ENCODE measurements around the gene RPS24.

RPS24 gene

DNA sequence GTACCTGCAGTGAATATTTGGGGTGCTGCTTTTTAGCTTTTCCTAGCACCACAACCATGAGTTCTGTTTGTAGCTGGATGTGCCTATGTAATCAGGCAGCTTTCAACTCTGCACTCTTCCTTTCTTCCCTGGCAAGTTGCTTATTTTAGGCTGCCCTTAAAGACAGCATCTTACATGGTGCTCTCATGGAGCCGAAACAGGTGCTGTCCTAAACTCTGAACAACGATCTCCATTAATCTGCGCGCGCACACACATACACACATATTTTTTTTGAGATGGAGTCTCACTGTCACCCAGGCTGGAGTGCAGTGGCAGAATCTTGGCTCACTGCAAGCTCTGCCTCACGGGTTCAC is 9.1 kb downstream of the RPS24 start:
- no peak overlapping the region for H3K4me3 ChIP-seq (ENCODE audit: low read depth, low read length)
- TF ChIP-seq, protein P1, sequence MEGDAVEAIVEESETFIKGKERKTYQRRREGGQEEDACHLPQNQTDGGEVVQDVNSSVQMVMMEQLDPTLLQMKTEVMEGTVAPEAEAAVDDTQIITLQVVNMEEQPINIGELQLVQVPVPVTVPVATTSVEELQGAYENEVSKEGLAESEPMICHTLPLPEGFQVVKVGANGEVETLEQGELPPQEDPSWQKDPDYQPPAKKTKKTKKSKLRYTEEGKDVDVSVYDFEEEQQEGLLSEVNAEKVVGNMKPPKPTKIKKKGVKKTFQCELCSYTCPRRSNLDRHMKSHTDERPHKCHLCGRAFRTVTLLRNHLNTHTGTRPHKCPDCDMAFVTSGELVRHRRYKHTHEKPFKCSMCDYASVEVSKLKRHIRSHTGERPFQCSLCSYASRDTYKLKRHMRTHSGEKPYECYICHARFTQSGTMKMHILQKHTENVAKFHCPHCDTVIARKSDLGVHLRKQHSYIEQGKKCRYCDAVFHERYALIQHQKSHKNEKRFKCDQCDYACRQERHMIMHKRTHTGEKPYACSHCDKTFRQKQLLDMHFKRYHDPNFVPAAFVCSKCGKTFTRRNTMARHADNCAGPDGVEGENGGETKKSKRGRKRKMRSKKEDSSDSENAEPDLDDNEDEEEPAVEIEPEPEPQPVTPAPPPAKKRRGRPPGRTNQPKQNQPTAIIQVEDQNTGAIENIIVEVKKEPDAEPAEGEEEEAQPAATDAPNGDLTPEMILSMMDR (IDR thresholded peaks at IDR 0.05; ENCODE audit: borderline replicate concordance, insufficient read depth, low read depth, low read length) = no peak

DNA sequence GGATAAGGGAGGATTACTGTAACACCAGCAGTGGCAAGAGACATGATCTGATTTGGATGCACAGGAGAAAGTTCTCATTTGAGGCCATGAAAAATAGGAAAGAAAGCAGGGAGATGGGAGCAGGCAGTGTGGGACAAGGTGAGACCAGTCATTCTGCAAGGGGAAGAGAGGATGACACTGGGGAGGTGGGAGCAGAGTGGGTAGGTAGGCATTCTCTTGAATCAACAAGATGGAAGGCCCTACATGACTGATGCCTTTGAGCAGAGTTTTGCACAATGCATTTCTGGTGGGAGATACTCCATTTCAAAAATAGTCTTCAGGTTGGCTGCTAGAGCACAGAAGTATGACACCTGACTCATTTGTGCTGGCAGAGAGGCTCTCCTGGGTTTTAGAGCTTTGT is 10.5 kb downstream of the RPS24 start:
- TF ChIP-seq, protein P1 (IDR thresholded peaks at IDR 0.05; ENCODE audit: borderline replicate concordance, insufficient read depth, low read depth, low read length) = no peak

DNA sequence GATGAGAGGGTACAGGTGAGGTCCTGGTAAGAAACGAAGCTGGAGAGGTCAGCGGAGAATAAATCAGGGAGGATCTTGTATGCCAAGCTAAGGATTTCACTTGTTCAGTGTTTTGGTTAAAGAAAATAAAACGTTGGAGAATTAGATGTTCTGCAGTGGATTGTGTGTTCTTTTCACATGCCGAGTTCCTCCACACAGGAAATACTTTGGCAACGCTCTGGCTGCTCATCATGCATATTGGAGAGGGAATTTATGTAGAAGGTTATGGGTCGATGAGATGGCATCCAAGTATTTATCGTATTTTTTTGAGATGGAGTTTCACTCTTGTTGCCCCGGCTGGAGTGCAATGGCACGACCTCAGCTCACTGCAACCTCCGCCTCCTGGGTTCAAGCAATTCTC is 11.0 kb downstream of the RPS24 start:
- TF ChIP-seq, protein P1 (IDR thresholded peaks at IDR 0.05; ENCODE audit: borderline replicate concordance, insufficient read depth, low read depth, low read length) = no peak
- no peak overlapping the region for H3K4me3 ChIP-seq (ENCODE audit: low read depth, low read length)

More for the DNA sequence above, 10.5 kb downstream of the RPS24 start:
- no peak overlapping the region for H3K4me3 ChIP-seq (ENCODE audit: low read depth, low read length)

DNA sequence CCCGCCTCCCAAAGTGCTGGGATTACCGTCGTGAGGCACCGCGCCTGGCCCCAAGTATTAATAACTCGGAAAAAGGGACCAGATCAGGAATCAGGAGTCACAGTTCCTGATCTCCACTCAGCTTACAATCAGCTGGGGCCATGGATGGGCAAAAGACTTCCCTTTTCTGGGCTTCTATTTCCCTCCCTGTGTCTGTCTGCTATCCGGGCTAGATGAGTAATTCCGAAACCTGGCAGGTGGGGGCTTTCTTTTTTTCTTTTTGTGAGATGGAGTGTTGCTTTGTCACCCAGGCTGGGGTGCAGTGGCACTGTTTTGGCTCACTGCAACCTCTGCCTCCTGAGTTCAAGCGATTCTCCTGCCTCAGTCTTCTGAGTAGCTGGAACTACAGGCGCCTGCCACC is 11.6 kb downstream of the RPS24 start:
- TF ChIP-seq, protein P1 (IDR thresholded peaks at IDR 0.05; ENCODE audit: borderline replicate concordance, insufficient read depth, low read depth, low read length) = no peak
- H3K4me3 ChIP-seq (ENCODE audit: low read depth, low read length) = no peak overlapping the region

DNA sequence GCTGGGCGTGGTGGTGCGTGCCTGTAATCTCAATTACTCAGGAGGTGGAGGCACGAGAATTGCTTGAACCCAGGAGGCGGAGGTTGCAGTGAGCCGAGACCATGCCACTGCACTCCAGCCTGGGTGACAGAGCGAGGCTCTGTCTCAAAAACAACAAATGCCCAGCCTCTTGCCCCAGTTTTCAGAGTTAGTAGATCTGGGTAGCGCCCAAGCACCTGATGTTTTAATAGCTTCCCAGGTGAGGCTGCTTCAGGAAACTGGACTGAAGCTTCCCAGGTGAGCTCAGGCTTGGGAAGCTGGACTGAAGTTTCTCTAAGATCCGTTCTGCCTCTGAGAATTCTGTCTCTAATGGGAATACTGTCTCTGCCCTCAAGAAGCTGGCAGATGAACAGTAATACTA is 12.2 kb downstream of the RPS24 start:
- TF ChIP-seq, protein P1 (IDR thresholded peaks at IDR 0.05; ENCODE audit: borderline replicate concordance, insufficient read depth, low read depth, low read length) = no peak
- no peak overlapping the region for H3K4me3 ChIP-seq (ENCODE audit: low read depth, low read length)

DNA sequence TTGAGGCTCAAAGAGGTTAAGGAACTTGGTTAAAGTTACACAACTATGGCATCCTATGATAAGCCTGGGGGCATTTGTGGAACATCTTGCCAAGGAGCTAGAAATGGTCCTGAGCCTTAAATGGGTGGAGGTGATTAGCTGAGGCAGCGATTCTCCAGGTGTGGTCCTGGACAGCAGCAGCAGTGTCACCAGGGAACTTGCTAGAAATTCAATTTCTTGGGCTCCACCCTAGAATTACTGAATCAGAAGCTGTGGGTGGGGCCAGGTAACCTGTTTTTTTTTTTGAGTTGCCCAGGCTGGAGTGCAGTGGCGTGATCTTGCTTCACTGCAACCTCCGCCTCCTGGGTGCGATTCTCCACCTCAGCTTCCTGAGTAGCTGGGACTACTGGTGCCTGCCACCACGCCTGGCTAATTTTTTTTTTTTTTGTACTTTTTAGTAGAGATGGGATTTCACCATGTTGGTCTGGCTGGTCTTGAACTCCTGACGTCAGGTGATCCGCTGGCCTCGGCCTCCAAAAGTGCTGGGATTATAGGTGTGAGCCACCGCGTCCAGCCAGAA is 13.1 kb downstream of the RPS24 start:
- H3K4me3 ChIP-seq (ENCODE audit: low read depth, low read length) = no peak overlapping the region
- TF ChIP-seq, protein P1 (IDR thresholded peaks at IDR 0.05; ENCODE audit: borderline replicate concordance, insufficient read depth, low read depth, low read length) = no peak

DNA sequence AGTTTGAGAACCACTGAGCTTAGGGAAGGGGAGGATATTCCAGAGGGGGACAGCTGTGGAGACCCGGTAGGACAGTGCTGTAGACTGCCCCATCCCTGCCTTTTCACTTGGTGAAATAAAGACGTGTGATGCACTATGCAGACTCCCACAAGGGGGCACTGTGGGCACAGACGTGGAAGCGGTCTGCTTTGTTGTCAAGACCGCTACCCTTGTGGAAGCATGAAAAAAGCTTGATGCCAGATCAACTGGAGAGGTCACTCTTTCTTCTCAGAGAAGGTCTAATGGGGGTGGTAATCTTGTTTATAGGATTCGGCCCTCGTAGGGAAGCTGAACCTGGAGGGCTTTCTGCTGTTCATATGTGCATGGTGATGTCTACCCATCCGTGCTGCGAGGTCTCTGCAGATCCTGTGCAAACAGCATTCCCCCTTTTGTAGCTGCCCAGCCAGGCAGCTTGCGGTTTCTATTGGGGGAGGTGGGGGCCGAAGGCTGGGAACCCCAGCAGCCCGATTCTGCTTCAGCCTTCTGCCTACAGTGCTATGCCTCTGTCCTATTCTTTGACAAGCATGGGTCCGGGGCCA is 13.7 kb downstream of the RPS24 start:
- TF ChIP-seq, protein P1 (IDR thresholded peaks at IDR 0.05; ENCODE audit: borderline replicate concordance, insufficient read depth, low read depth, low read length) = peak; percentile 84

More for the DNA sequence above, 13.7 kb downstream of the RPS24 start:
- no peak overlapping the region for H3K4me3 ChIP-seq (ENCODE audit: low read depth, low read length)
